H1 (cell line): ENCODE data around the gene TNRC6C. TPM values are rescaled to one million over a fixed set of nuclear protein-coding genes. Genes with fewer than 3 reads are reported as not detected.

Experiments
- CTCF ChIA-PET: fragments of 300-600 bp; sonication (Branson Sonifier 250); formaldehyde crosslinking; loops from one replicate; lab custom pipeline; 2021; ENCODE audit not compliant: partially characterized antibody; lab: Charles Lee
- POLR2A ChIA-PET: fragments of 300-600 bp; sonication (Branson Sonifier 250); formaldehyde crosslinking; loops from one replicate; lab custom pipeline; 2021; ENCODE audit warnings: inconsistent platforms; ENCODE audit not compliant: partially characterized antibody; lab: Charles Lee
- DNase-seq, 2 experiments: peaks; one replicate each; pipeline versions ENCODE4 v3.0.0 to v3.0.0-alpha.2; 2010 to 2022; ENCODE audit warnings: low spot score in 2 of 2, low read depth in 1 of 2, mixed read lengths in 1 of 2
- FAIRE-seq: peaks from 2 replicates; lab custom pipeline; 2011; peaks lifted over from hg19 to GRCh38; lab: Jason Lieb, UNC
- H2AFZ ChIP-seq: 2 replicates; pipeline ENCODE4 v1.8.1; 2012; ENCODE audit warnings: low read length, inconsistent platforms
- H2AK5ac ChIP-seq: 2 replicates; pipeline ENCODE4 v1.6.1; 2013; ENCODE audit warnings: low read depth, low read length
- H2BK120ac ChIP-seq: replicated peaks from 2 replicates; pipeline ENCODE3; 2013; ENCODE audit warnings: low read depth, low read length, inconsistent platforms
- H2BK12ac ChIP-seq: 2 replicates; pipeline ENCODE4 v1.6.1; 2013; ENCODE audit warnings: low read depth, low read length
- H2BK15ac ChIP-seq: 2 replicates; pipeline ENCODE4 v1.6.1; 2013; ENCODE audit warnings: low read length
- H2BK20ac ChIP-seq: 2 replicates; pipeline ENCODE4 v1.6.1; 2013; ENCODE audit warnings: low read length
- H2BK5ac ChIP-seq: 2 replicates; pipeline ENCODE4 v1.6.1; 2013; ENCODE audit warnings: low read depth, low read length
- H3K14ac ChIP-seq: 2 replicates; pipeline ENCODE4 v1.6.1; 2013; ENCODE audit warnings: inconsistent platforms; ENCODE audit not compliant: insufficient read length
- H3K18ac ChIP-seq: 2 replicates; pipeline ENCODE4 v1.6.1; 2013; ENCODE audit warnings: low read length; ENCODE audit errors: extremely low read depth
- H3K23ac ChIP-seq: 2 replicates; pipeline ENCODE4 v1.6.1; 2013; ENCODE audit warnings: inconsistent platforms; ENCODE audit not compliant: insufficient read length
- H3K23me2 ChIP-seq: 2 replicates; pipeline ENCODE4 v1.6.1; 2013; ENCODE audit warnings: low read depth, low read length
- H3K27ac ChIP-seq: 2 replicates; pipeline ENCODE4 v1.6.1; 2011; ENCODE audit warnings: low read depth, low read length, inconsistent platforms
- H3K27me3 ChIP-seq, 4 experiments: replicated peaks in 1 of 4; 1 replicate in 1 of 4; 2 replicates in 3 of 4; pipeline versions ENCODE4 v1.6.1 to v1.8.1; 2011 to 2013; ENCODE audit warnings: low read length in 3 of 4, mild to moderate bottlenecking in 3 of 4, inconsistent platforms in 2 of 4, mixed read lengths in 2 of 4, moderate library complexity in 1 of 4; ENCODE audit not compliant: control insufficient read depth in 3 of 4, insufficient read depth in 3 of 4; ENCODE audit errors: extremely low read depth in 1 of 4
- H3K36me3 ChIP-seq, 4 experiments: 2 replicates each; pipeline versions ENCODE4 v1.6.1 to v1.8.1; 2011 to 2013; ENCODE audit warnings: mild to moderate bottlenecking in 4 of 4, low read length in 3 of 4, moderate library complexity in 2 of 4, control low read depth in 1 of 4, inconsistent platforms in 1 of 4; ENCODE audit not compliant: insufficient read depth in 4 of 4, control insufficient read depth in 2 of 4
- H3K4ac ChIP-seq: replicated peaks from 2 replicates; pipeline ENCODE3; 2013; ENCODE audit warnings: low read length, low read depth, mixed read lengths, inconsistent platforms; ENCODE audit not compliant: insufficient read length
- H3K4me1 ChIP-seq, 4 experiments: replicated peaks in 1 of 4; 1 replicate in 1 of 4; 2 replicates in 3 of 4; pipeline versions ENCODE4 v1.6.1 to v1.8.1; 2011 to 2013; ENCODE audit warnings: low read length in 3 of 4, inconsistent platforms in 2 of 4, mixed read lengths in 1 of 4; ENCODE audit not compliant: insufficient read depth in 4 of 4, control insufficient read depth in 3 of 4
- H3K4me2 ChIP-seq, 2 experiments: 2 replicates each; pipeline versions ENCODE4 v1.6.1 to v1.8.1; 2011 to 2013; ENCODE audit warnings: low read depth in 2 of 2, low read length in 2 of 2, control low read depth in 1 of 2, inconsistent platforms in 1 of 2, mild to moderate bottlenecking in 1 of 2; ENCODE audit not compliant: insufficient read depth in 1 of 2
- H3K4me3 ChIP-seq, 4 experiments: fragments of 200-600, 300-600 bp in 1 of 4; sonication (generic), shearing (Covaris generic), sonication (Bioruptor Twin) in 1 of 4; 2 replicates each; pipeline versions ENCODE4 v1.5.1 to v1.8.1; 2011 to 2016; ENCODE audit warnings: low read length in 4 of 4, low read depth in 3 of 4, control low read depth in 2 of 4, inconsistent platforms in 2 of 4, mild to moderate bottlenecking in 2 of 4, mixed read lengths in 1 of 4, moderate library complexity in 1 of 4; ENCODE audit not compliant: insufficient read depth in 2 of 4; ENCODE audit errors: extremely low read depth in 1 of 4
- H3K56ac ChIP-seq: replicated peaks from 2 replicates; pipeline ENCODE3; 2013; ENCODE audit warnings: low read depth, mild to moderate bottlenecking, mixed read lengths, low read length, inconsistent platforms; ENCODE audit not compliant: insufficient read length
- H3K79me1 ChIP-seq: 2 replicates; pipeline ENCODE4 v1.6.1; 2013; ENCODE audit warnings: low read depth, low read length, control low read depth
- H3K79me2 ChIP-seq, 2 experiments: 2 replicates each; pipeline versions ENCODE4 v1.6.1 to v1.8.1; 2012 to 2013; ENCODE audit warnings: low read length in 2 of 2, mild to moderate bottlenecking in 2 of 2, inconsistent platforms in 1 of 2; ENCODE audit not compliant: insufficient read depth in 2 of 2, control insufficient read depth in 1 of 2
- H3K9ac ChIP-seq, 4 experiments: replicated peaks in 1 of 4; 1 replicate in 1 of 4; 2 replicates in 3 of 4; pipeline versions ENCODE4 v1.6.1 to v1.8.1; 2011 to 2013; ENCODE audit warnings: low read depth in 3 of 4, low read length in 3 of 4, control low read depth in 2 of 4, mild to moderate bottlenecking in 2 of 4, moderate library complexity in 2 of 4, inconsistent platforms in 1 of 4; ENCODE audit errors: extremely low read depth in 1 of 4
- H3K9me3 ChIP-seq, 2 experiments: 2 replicates each; pipeline versions ENCODE4 v1.6.1 to v1.8.1; 2012 to 2013; ENCODE audit warnings: mild to moderate bottlenecking in 2 of 2, moderate library complexity in 2 of 2, control low read depth in 1 of 2, inconsistent platforms in 1 of 2, low read depth in 1 of 2, low read length in 1 of 2, mixed read lengths in 1 of 2; ENCODE audit not compliant: insufficient read depth in 2 of 2
- H4K20me1 ChIP-seq, 2 experiments: replicated peaks in 1 of 2; 2 replicates each; pipeline versions ENCODE3 to v1.8.1; 2011 to 2013; ENCODE audit warnings: inconsistent platforms in 2 of 2, low read length in 2 of 2, mild to moderate bottlenecking in 1 of 2; ENCODE audit not compliant: insufficient read depth in 2 of 2, control insufficient read depth in 1 of 2
- H4K5ac ChIP-seq: 2 replicates; pipeline ENCODE4 v1.6.1; 2013; ENCODE audit warnings: low read length, low read depth, mixed read lengths, inconsistent platforms; ENCODE audit not compliant: insufficient read length
- H4K8ac ChIP-seq: 2 replicates; pipeline ENCODE4 v1.8.0; 2013; ENCODE audit warnings: mild to moderate bottlenecking, moderate library complexity, low read length, inconsistent platforms; ENCODE audit not compliant: insufficient read depth; ENCODE audit errors: extremely low read depth
- H4K91ac ChIP-seq: replicated peaks from 2 replicates; pipeline ENCODE3; 2013; ENCODE audit warnings: low read length, mixed read lengths, inconsistent platforms; ENCODE audit not compliant: insufficient read length
- BCL11A ChIP-seq, 2 experiments: IDR thresholded peaks; one replicate each; pipeline ENCODE4 v1.6.1; 2011; ENCODE audit warnings: low read depth in 2 of 2, low read length in 2 of 2, mild to moderate bottlenecking in 2 of 2
- RAD21 ChIP-seq, 2 experiments: IDR thresholded peaks in 1 of 2; conservative IDR thresholded peaks in 1 of 2; 2 replicates each; pipeline ENCODE4 v1.6.1; 2011; ENCODE audit warnings: low read depth in 2 of 2, low read length in 2 of 2, improper control_type of control experiment in 1 of 2, inconsistent platforms in 1 of 2, mild to moderate bottlenecking in 1 of 2, moderate library complexity in 1 of 2
- SIRT6 ChIP-seq: IDR thresholded peaks from one replicate; pipeline ENCODE4 v1.7.1; 2012; ENCODE audit warnings: low read length, inconsistent platforms
- polyA plus RNA-seq, 7 experiments: library from polyadenylated mRNA; depleted of rRNA in 3 of 7; stranded (reverse) in 5 of 7; unstranded in 2 of 7; fragments of >200 nt in 5 of 7; fragments of 200-250 nt in 2 of 7; gene quantifications; 1 replicate in 5 of 7; 2 replicates in 1 of 7; 4 replicates in 1 of 7; pipeline versions ENCODE4 v1.2.1 to v1.2.3, GENCODE V29; 2011 to 2013; ENCODE audit warnings: missing spikeins in 2 of 7, mixed read lengths in 2 of 7
- total RNA-seq: library from RNA; stranded (reverse); fragmentation: NEBNext Ultra II Directional; extraction: Animal tissue kit (Norgen Biotek cat#: 25700); gene quantifications from 2 replicates; pipeline ENCODE4 v1.2.1, GENCODE V29; 2021

The TNRC6C gene
- total and polyA plus RNA-seq, 2 of the 8 experiments (the other 6 are each of a cell fraction or from before 2014, with no cell fraction given): 2.8 to 28.9 TPM

DNA sequence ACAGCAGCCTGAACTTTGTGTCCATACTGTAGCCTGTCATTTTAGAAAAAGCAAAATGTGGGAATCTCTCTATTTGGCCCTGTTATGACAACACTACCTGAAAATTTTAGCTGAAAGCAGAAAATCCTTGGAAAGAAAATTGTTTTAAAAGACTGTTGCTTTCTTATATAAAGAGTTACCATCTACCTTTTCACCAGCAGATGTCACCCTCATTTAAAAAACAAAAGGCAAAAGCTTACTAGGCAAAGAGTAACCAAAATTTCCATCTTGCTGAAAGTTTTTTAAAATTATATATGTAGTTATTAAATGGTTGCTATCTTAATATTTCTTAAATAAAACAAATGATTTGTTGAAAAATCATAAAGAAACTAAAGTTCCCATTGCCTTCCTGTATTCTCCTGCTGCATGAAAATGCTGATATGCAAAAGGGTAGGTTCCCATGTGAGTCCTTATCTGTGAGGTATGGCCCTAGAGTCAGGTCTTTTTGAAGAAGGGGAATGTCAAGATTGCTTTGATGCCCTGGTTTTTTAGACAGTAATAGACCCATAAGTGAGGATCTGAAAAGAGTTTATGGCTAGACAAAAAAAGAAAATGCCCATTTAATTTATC is 61.0 kb downstream of the TNRC6C start:
- Histone ChIP-seq H3K36me3 (peaks cover 0 to 2% (median 0%) of the 10 kb centered on the region in 4 experiments; a peak in 1 of 8 replicates), H2BK12ac (no peak overlapping the region), H3K4me3 (no peak overlapping the region), H3K9me3 (no peaks in the 10 kb centered on the region), H4K20me1 (peaks cover 2 to 5% of the 10 kb centered on the region in 2 experiments), H3K79me2 (no peaks in the 10 kb centered on the region), H3K14ac (no peak overlapping the region), H2BK5ac (no peak overlapping the region), H2BK120ac (no peak overlapping the region), H3K27me3 (no peaks in the 10 kb centered on the region), H2AFZ (no peak overlapping the region), H2BK20ac (no peak overlapping the region), H3K9ac (no peak overlapping the region), H3K4me2 (no peak overlapping the region), H3K4ac (no peak overlapping the region), H3K56ac (no peak overlapping the region), H3K18ac (no peak overlapping the region), H4K91ac (no peak overlapping the region), H3K79me1 (no peaks in the 10 kb centered on the region), H4K8ac (no peak overlapping the region), H3K27ac (no peak overlapping the region), H2AK5ac (no peak overlapping the region), H3K23me2 (no peaks in the 10 kb centered on the region), H3K23ac (no peak overlapping the region), H4K5ac (no peak overlapping the region), H2BK15ac (no peak overlapping the region), H3K4me1 (no peaks in the 10 kb centered on the region; a peak in 1 of 7 replicates)
- FAIRE-seq: no peak
- ChIA-PET CTCF (interaction anchor here (0.7 to 10.8 kb wide), 39 partner anchors 8 to 513 kb away, joined by 3 to 147 read pairs (median 4); no protein-coding TSS in a partner anchor), POLR2A (interaction anchor here (0.9 to 2.8 kb wide), 7 partner anchors 8 to 266 kb away, joined by 3 to 9 read pairs (median 3); partner anchors contain the start of gene TNRC6C)
- no peak for DNase-seq
- no peak for TF ChIP-seq BCL11A (IDR thresholded peaks at IDR 0.05; ENCODE audit: low read depth in 2 of 2, low read length in 2 of 2)
- TF ChIP-seq SIRT6: no peak
- TF ChIP-seq RAD21 (IDR thresholded peaks at IDR 0.05 in 1 of 2, conservative IDR thresholded peaks at IDR 0.05 in 1 of 2; ENCODE audit: low read depth in 2 of 2, low read length in 2 of 2): peak in 1 of 2 experiments; percentile 44; a peak in 3 of 4 replicates
